HepG2 (cell line): ENCODE measurements around the gene RBBP9. TPM values are rescaled to one million over a fixed set of nuclear protein-coding genes. Genes with fewer than 3 reads are reported as not detected.

Experiments used
- BHLHE40 ChIP-seq: IDR thresholded peaks from 2 replicates; pipeline ENCODE4 v1.6.1; 2011; ENCODE audit warnings: low read length, improper control_type of control experiment
- ETV6 ChIP-seq: sonication (generic); formaldehyde crosslinking; conservative IDR thresholded peaks from 2 replicates; pipeline ENCODE4 v1.4.0; 2020; ENCODE audit warnings: missing genetic modification reagents
- FOXA3 ChIP-seq: IDR thresholded peaks from 2 replicates; pipeline ENCODE4 v1.6.1; 2016; ENCODE audit warnings: missing genetic modification reagents, missing compliant biosample characterization
- GABPA ChIP-seq, 2 experiments: IDR thresholded peaks; 2 replicates each; pipeline ENCODE4 v1.6.1; 2011 to 2016; ENCODE audit warnings: low read depth in 2 of 2, low read length in 1 of 2, missing biosample characterization in 1 of 2, missing genetic modification characterization in 1 of 2
- GATAD1 ChIP-seq: IDR thresholded peaks from 2 replicates; pipeline ENCODE4 v1.6.1; 2016; ENCODE audit warnings: missing genetic modification reagents, missing compliant biosample characterization
- GFI1 ChIP-seq: sonication (generic); formaldehyde crosslinking; IDR thresholded peaks from 2 replicates; pipeline ENCODE4 v1.5.0; 2020; ENCODE audit warnings: missing genetic modification reagents, mild to moderate bottlenecking, borderline replicate concordance
- GLMP ChIP-seq: sonication (generic); formaldehyde crosslinking; IDR thresholded peaks from 2 replicates; pipeline ENCODE4 v1.9.0; 2021; ENCODE audit warnings: missing genetic modification reagents, mild to moderate bottlenecking, borderline replicate concordance
- GPN1 ChIP-seq: sonication (generic); formaldehyde crosslinking; IDR thresholded peaks from 2 replicates; pipeline ENCODE4 v1.5.1; 2020; ENCODE audit warnings: missing genetic modification reagents, borderline replicate concordance
- KLF6 ChIP-seq: IDR thresholded peaks from 2 replicates; pipeline ENCODE4 v1.8.0; 2016; ENCODE audit warnings: missing biosample characterization, missing genetic modification reagents
- MTERF4 ChIP-seq: sonication (generic); formaldehyde crosslinking; IDR thresholded peaks from 2 replicates; pipeline ENCODE4 v1.8.0; 2023; ENCODE audit warnings: mild to moderate bottlenecking, missing genetic modification reagents
- NFE2L1 ChIP-seq: sonication (generic); formaldehyde crosslinking; IDR thresholded peaks from 2 replicates; pipeline ENCODE4 v1.4.0; 2020; ENCODE audit warnings: missing genetic modification reagents, mild to moderate bottlenecking, borderline replicate concordance
- NONO ChIP-seq, 2 experiments: fragments of 450-650 bp in 1 of 2; sonication (generic) in 1 of 2; formaldehyde crosslinking in 1 of 2; IDR thresholded peaks in 1 of 2; conservative IDR thresholded peaks in 1 of 2; 2 replicates each; pipeline versions ENCODE4 v1.6.1 to v1.8.0; 2017 to 2022; ENCODE audit warnings: mild to moderate bottlenecking in 1 of 2, missing genetic modification reagents in 1 of 2, moderate library complexity in 1 of 2
- POLR2A ChIP-seq, 2 experiments: IDR thresholded peaks; 2 replicates each; pipeline ENCODE4 v1.6.1; 2011; ENCODE audit warnings: low read depth in 2 of 2, low read length in 2 of 2, mild to moderate bottlenecking in 1 of 2, moderate library complexity in 1 of 2; ENCODE audit not compliant: insufficient read depth in 1 of 2
- PRDM10 ChIP-seq: sonication (generic); formaldehyde crosslinking; IDR thresholded peaks from 2 replicates; pipeline ENCODE4 v1.4.0; 2020; ENCODE audit warnings: low read depth, missing genetic modification reagents
- SP2 ChIP-seq: sonication (generic); formaldehyde crosslinking; IDR thresholded peaks from 2 replicates; pipeline ENCODE4 v1.5.1; 2020; ENCODE audit warnings: mild to moderate bottlenecking, missing genetic modification reagents
- THYN1 ChIP-seq: sonication (generic); formaldehyde crosslinking; IDR thresholded peaks from 2 replicates; pipeline ENCODE4 v1.8.1; 2023; ENCODE audit warnings: low read depth, mild to moderate bottlenecking, moderate library complexity, missing genetic modification reagents, borderline replicate concordance
- ZBTB21 ChIP-seq: sonication (generic); formaldehyde crosslinking; IDR thresholded peaks from 2 replicates; pipeline ENCODE4 v1.4.0; 2020; ENCODE audit warnings: missing genetic modification reagents
- ZC3H13 ChIP-seq: sonication (generic); formaldehyde crosslinking; IDR thresholded peaks from 2 replicates; pipeline ENCODE4 v1.8.1; 2023; ENCODE audit warnings: mild to moderate bottlenecking, missing genetic modification reagents, moderate library complexity
- ZMYM2 ChIP-seq: sonication (generic); formaldehyde crosslinking; IDR thresholded peaks from 2 replicates; pipeline ENCODE4 v1.8.0; 2022; ENCODE audit warnings: mild to moderate bottlenecking, missing genetic modification reagents
- ZNF138 ChIP-seq: sonication (generic); formaldehyde crosslinking; IDR thresholded peaks from 2 replicates; pipeline ENCODE4 v1.5.0; 2020; ENCODE audit warnings: mild to moderate bottlenecking, low read depth, missing genetic modification reagents
- ZNF367 ChIP-seq: sonication (generic); formaldehyde crosslinking; IDR thresholded peaks from 2 replicates; pipeline ENCODE4 v1.4.0; 2020; ENCODE audit warnings: missing genetic modification reagents, borderline replicate concordance
- ZNF605 ChIP-seq: sonication (generic); formaldehyde crosslinking; IDR thresholded peaks from 2 replicates; pipeline ENCODE4 v1.8.0; 2022; ENCODE audit warnings: mild to moderate bottlenecking, missing genetic modification reagents
- ZNF7 ChIP-seq: IDR thresholded peaks from 2 replicates; pipeline ENCODE4 v1.6.1; 2016; ENCODE audit warnings: missing biosample characterization, missing genetic modification reagents
- ZNF749 ChIP-seq: sonication (generic); formaldehyde crosslinking; IDR thresholded peaks from 2 replicates; pipeline ENCODE4 v1.8.0; 2022; ENCODE audit warnings: mild to moderate bottlenecking, missing genetic modification reagents, moderate library complexity, borderline replicate concordance
- polyA plus RNA-seq, 8 experiments: library from polyadenylated mRNA; depleted of rRNA in 3 of 8; stranded (reverse) in 7 of 8; unstranded in 1 of 8; fragments of >200 nt; fragmentation: Illumina TruSeq in 4 of 8; extraction: Trizol in 4 of 8; gene quantifications; 2 replicates each; pipeline versions ENCODE4 v1.2.1 to v1.2.3, GENCODE V29; 2011 to 2016; ENCODE audit warnings: low read depth in 4 of 8, missing spikeins in 1 of 8, mixed read lengths in 1 of 8; ENCODE audit not compliant: insufficient read depth in 1 of 8
- total RNA-seq, 5 experiments: library from RNA; depleted of rRNA; stranded (reverse); fragments of >200 nt; fragmentation: Illumina TruSeq; extraction: Trizol; gene quantifications; 2 replicates each; pipeline ENCODE4 v1.2.3, GENCODE V29; 2016; ENCODE audit warnings: low read depth in 1 of 5

Gene RBBP9
- total and polyA plus RNA-seq, 2 of the 13 experiments (the other 11 are each of a cell fraction or from before 2014, with no cell fraction given), result 28.0 to 56.3 TPM

GRCh38 chr20:18466894-18467730 lies 29.9 kb downstream of the RBBP9 start, which contains the start of the genes DZANK1 and POLR3F (continued):
- peak; percentile 83; the same call in 1 of the 2 replicates for TF ChIP-seq MTERF4 (CRISPR knock-in tag)
- TF ChIP-seq ZNF367 (CRISPR knock-in tag), result 0 out of 2 replicates have a peak, but pooled peaks have one; percentile 55
- peak; percentile 100 for TF ChIP-seq GATAD1 (CRISPR knock-in tag)
- no peak for TF ChIP-seq NONO (IDR thresholded peaks at IDR 0.05)
- TF ChIP-seq NONO (CRISPR knock-in tag; conservative IDR thresholded peaks at IDR 0.05), result peak; percentile 59
- TF ChIP-seq ZBTB21 (CRISPR knock-in tag), result no peak; the same call in 1 of the 2 replicates
- TF ChIP-seq FOXA3 (CRISPR knock-in tag), result peak; percentile 69
- no peak for TF ChIP-seq NFE2L1 (CRISPR knock-in tag)
- peak; percentile 6; the same call in 1 of the 2 replicates for TF ChIP-seq GABPA (IDR thresholded peaks at IDR 0.05; ENCODE audit: low read depth, low read length)
- TF ChIP-seq GABPA (CRISPR knock-in tag; IDR thresholded peaks at IDR 0.05; ENCODE audit: low read depth), result peak; percentile 74
- peak; percentile 83 to 96 for TF ChIP-seq POLR2A (IDR thresholded peaks at IDR 0.05; ENCODE audit: insufficient read depth in 1 of 2, low read depth in 2 of 2, low read length in 2 of 2)
- peak; percentile 68 for TF ChIP-seq SP2 (CRISPR knock-in tag)
- no peak for TF ChIP-seq GPN1
- TF ChIP-seq BHLHE40, result 0 out of 2 replicates have a peak, but pooled peaks have one; percentile 2
- TF ChIP-seq ETV6 (CRISPR knock-in tag), result peak; percentile 83
- no peak for TF ChIP-seq GLMP (CRISPR knock-in tag)
- no peak for TF ChIP-seq THYN1 (CRISPR knock-in tag)
- no peak; the same call in 1 of the 2 replicates for TF ChIP-seq PRDM10 (CRISPR knock-in tag)
- peak; percentile 12; the same call in 1 of the 2 replicates for TF ChIP-seq ZNF7 (CRISPR knock-in tag)
- peak; percentile 82 for TF ChIP-seq ZNF605 (CRISPR knock-in tag)
- TF ChIP-seq ZNF749 (CRISPR knock-in tag), result no peak
- no peak for TF ChIP-seq ZMYM2 (CRISPR knock-in tag)
- TF ChIP-seq ZC3H13, result no peak; the same call in 1 of the 2 replicates
- TF ChIP-seq KLF6 (CRISPR knock-in tag), result peak; percentile 87; the same call in 1 of the 2 replicates
- 0 out of 2 replicates have a peak, but pooled peaks have one; percentile 40 for TF ChIP-seq GFI1 (CRISPR knock-in tag)
- no peak for TF ChIP-seq ZNF138 (CRISPR knock-in tag)
